DMS153 treated with DMSO at 0.1 percent for 48 hours (cell line): ENCODE data around the gene DCUN1D2.
"Not testable (repeated sequence)": the region's sequence is repeated elsewhere in the genome, so short reads cannot be mapped to it uniquely, and the experiment has no call there.

ENCODE experiments used
- DNase-seq: peaks from one replicate; lab custom pipeline; 2025; ENCODE audit not compliant: unreplicated experiment; lab: John Stamatoyannopoulos, UW

DCUN1D2 gene

GRCh38 chr13:113448885-113449692 is 41.4 kb downstream of the DCUN1D2 start:
- peak; percentile 85 for DNase-seq

GRCh38 chr13:113448545-113448884 is 42.0 kb downstream of the DCUN1D2 start:
- no peak for DNase-seq

GRCh38 chr13:113447596-113447995 is 42.9 kb downstream of the DCUN1D2 start:
- DNase-seq = no peak

GRCh38 chr13:113446488-113446854 is 44.0 kb downstream of the DCUN1D2 start:
- DNase-seq = no peak

- no peak for DNase-seq
Observed at GRCh38 chr13:113445791-113446487, 44.6 kb downstream of the DCUN1D2 start.

GRCh38 chr13:113443991-113444390 is 46.5 kb downstream of the DCUN1D2 start:
- DNase-seq = no peak

- no peak for DNase-seq
Observed at GRCh38 chr13:113442985-113443362, 47.5 kb downstream of the DCUN1D2 start.

- DNase-seq = no peak
Observed at GRCh38 chr13:113442354-113442984, 48.0 kb downstream of the DCUN1D2 start.

- no peak for DNase-seq
Observed at GRCh38 chr13:113441661-113442060, 48.9 kb downstream of the DCUN1D2 start.

GRCh38 chr13:113437408-113438010 is 53.0 kb downstream of the DCUN1D2 start:
- no peak for DNase-seq

GRCh38 chr13:113436866-113437265 is 53.6 kb downstream of the DCUN1D2 start:
- not testable (repeated sequence) for DNase-seq

GRCh38 chr13:113435907-113436306 is 54.6 kb downstream of the DCUN1D2 start:
- not testable (repeated sequence) for DNase-seq

GRCh38 chr13:113433391-113433916 is 57.1 kb downstream of the DCUN1D2 start:
- DNase-seq = no peak

GRCh38 chr13:113432506-113433270 is 57.8 kb downstream of the DCUN1D2 start:
- no peak for DNase-seq

GRCh38 chr13:113431171-113431570 is 59.3 kb downstream of the DCUN1D2 start:
- DNase-seq = no peak

GRCh38 chr13:113430378-113431110 is 60.0 kb downstream of the DCUN1D2 start:
- DNase-seq = no peak

- DNase-seq = no peak
Observed at GRCh38 chr13:113429608-113429985, 60.9 kb downstream of the DCUN1D2 start.

- no peak for DNase-seq
Observed at GRCh38 chr13:113428871-113429607, 61.5 kb downstream of the DCUN1D2 start.

- no peak for DNase-seq
Observed at GRCh38 chr13:113428469-113428865, 62.0 kb downstream of the DCUN1D2 start.
